Activated naive CD4-positive, alpha-beta T cell treated with anti-CD3 and anti-CD28 coated beads for 36 hours (primary cell): Measurements from ENCODE around the gene HOXC11. TPM values are rescaled to one million over a fixed set of nuclear protein-coding genes. Genes with fewer than 3 reads are reported as not detected.

Experiments
- CTCF ChIA-PET: fragments of 350-600 bp; sonication (Branson Sonifier 250); formaldehyde crosslinking; loops from one replicate; lab custom pipeline; 2021; ENCODE audit warnings: antibody characterized with exemption; lab: Charles Lee
- DNase-seq: peaks from one replicate; pipeline ENCODE4 v3.0.0-alpha.2; 2020
- H3K27ac Mint-ChIP-seq: one replicate; pipeline ENCODE4 v1.8.0; 2021; ENCODE audit warnings: mild to moderate bottlenecking, mixed read lengths
- H3K27me3 Mint-ChIP-seq: one replicate; pipeline ENCODE4 v1.8.0; 2021; ENCODE audit warnings: low read depth, mixed read lengths
- H3K36me3 Mint-ChIP-seq: one replicate; pipeline ENCODE4 v1.8.0; 2021; ENCODE audit warnings: low read depth, mixed read lengths
- H3K4me1 Mint-ChIP-seq: one replicate; pipeline ENCODE4 v1.8.0; 2021; ENCODE audit warnings: low read depth, mixed read lengths
- H3K4me3 Mint-ChIP-seq: one replicate; pipeline ENCODE4 v1.8.0; 2021; ENCODE audit warnings: mild to moderate bottlenecking, moderate library complexity, mixed read lengths
- H3K9me3 Mint-ChIP-seq: one replicate; pipeline ENCODE4 v1.8.0; 2021; ENCODE audit warnings: mixed read lengths
- intact Hi-C: fragments of 100-400 bp; cut with micrococcal nuclease; formaldehyde crosslinking; loops from one replicate; pipeline ENCODE4 v1.15.1; 2023
- total RNA-seq, 2 experiments: library from RNA; stranded (reverse); gene quantifications; one replicate each; pipeline ENCODE4 v1.2.3, GENCODE V29; 2021

The HOXC11 gene
- total RNA-seq, 2 experiments from 2014 or later: not detected

DNA sequence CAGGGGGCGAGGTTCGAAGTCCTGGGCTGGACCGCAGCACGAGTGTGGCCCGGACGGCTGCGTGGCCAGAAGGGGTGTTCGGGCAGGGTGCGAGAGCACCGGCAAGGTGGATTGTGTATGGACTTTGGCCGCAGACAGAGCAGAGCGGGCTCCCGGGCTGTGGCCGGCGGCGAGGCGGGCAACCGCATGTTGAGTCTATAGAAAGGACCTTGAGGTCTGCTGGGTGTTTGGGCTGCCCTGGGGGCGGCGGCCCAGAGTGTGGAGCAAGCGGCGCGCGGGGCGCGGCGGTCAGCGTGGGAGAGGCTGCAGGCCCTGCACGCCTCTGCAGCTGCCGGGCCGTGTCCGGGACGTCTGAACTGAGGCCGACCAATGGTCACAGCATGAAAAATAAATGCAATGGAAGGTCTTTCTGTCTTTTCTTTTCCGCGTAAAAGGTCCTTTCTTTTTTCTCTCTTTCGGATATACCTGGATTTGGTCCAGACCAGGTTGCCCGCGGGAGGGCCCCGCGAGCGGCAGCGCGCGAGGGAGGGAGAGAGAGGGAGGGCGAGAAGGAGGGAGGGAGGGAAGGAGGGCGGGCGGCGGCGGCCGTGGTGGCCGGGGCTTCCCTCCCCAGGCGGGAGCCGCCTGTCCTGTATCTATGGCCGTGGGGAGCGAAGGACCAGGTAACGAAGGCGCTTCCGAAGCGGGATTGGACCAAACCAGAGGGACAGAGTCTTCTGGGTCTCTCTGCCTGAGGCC is 21.5 kb downstream of the HOXC11 start:
- Mint-ChIP-seq H3K9me3 (no peaks in the 10 kb centered on the region), H3K36me3 (peaks cover 2% of the 10 kb centered on the region), H3K4me3 (peak overlapping the region; percentile 74), H3K27me3 (peaks cover 82% of the 10 kb centered on the region), H3K4me1 (peaks cover 47% of the 10 kb centered on the region), H3K27ac (no peak overlapping the region)
- no peak for DNase-seq
- intact Hi-C loops: loop anchor here (5.0 kb wide), 1 partner anchor 37 kb away; no protein-coding TSS in a partner anchor
- CTCF ChIA-PET: interaction anchor here (0.7 to 1.1 kb wide), 2 partner anchors 12 to 38 kb away, joined by 3 read pairs; partner anchors contain the start of gene HOXC5

- DNase-seq: peak; percentile 40
- CTCF ChIA-PET: no interaction called here
- Mint-ChIP-seq H3K4me1 (peaks cover 42% of the 10 kb centered on the region), H3K27me3 (peaks cover 79% of the 10 kb centered on the region), H3K27ac (no peak overlapping the region), H3K36me3 (peaks cover 2% of the 10 kb centered on the region), H3K4me3 (peak overlapping the region; percentile 74), H3K9me3 (no peaks in the 10 kb centered on the region)
- intact Hi-C loops: loop anchor here (5.0 kb wide), 1 partner anchor 38 kb away; no protein-coding TSS in a partner anchor
Observed at GRCh38 chr12:53995002-53995377, 22.1 kb downstream of the HOXC11 start.

- DNase-seq: peak; percentile 36
- H3K27ac Mint-ChIP-seq: no peak overlapping the region
- H3K4me3 Mint-ChIP-seq: peak overlapping the region; percentile 74
- peaks cover 2% of the 10 kb centered on the region for H3K36me3 Mint-ChIP-seq
- CTCF ChIA-PET: no interaction called here
- H3K27me3 Mint-ChIP-seq: peaks cover 79% of the 10 kb centered on the region
- intact Hi-C loops: loop anchor here (1.0 to 5.0 kb wide), 2 partner anchors 10 to 38 kb away; partner anchors contain the start of gene HOXC10
- H3K4me1 Mint-ChIP-seq: peaks cover 36% of the 10 kb centered on the region
- H3K9me3 Mint-ChIP-seq: no peaks in the 10 kb centered on the region
Observed at GRCh38 chr12:53995378-53996239, 22.7 kb downstream of the HOXC11 start.

DNA sequence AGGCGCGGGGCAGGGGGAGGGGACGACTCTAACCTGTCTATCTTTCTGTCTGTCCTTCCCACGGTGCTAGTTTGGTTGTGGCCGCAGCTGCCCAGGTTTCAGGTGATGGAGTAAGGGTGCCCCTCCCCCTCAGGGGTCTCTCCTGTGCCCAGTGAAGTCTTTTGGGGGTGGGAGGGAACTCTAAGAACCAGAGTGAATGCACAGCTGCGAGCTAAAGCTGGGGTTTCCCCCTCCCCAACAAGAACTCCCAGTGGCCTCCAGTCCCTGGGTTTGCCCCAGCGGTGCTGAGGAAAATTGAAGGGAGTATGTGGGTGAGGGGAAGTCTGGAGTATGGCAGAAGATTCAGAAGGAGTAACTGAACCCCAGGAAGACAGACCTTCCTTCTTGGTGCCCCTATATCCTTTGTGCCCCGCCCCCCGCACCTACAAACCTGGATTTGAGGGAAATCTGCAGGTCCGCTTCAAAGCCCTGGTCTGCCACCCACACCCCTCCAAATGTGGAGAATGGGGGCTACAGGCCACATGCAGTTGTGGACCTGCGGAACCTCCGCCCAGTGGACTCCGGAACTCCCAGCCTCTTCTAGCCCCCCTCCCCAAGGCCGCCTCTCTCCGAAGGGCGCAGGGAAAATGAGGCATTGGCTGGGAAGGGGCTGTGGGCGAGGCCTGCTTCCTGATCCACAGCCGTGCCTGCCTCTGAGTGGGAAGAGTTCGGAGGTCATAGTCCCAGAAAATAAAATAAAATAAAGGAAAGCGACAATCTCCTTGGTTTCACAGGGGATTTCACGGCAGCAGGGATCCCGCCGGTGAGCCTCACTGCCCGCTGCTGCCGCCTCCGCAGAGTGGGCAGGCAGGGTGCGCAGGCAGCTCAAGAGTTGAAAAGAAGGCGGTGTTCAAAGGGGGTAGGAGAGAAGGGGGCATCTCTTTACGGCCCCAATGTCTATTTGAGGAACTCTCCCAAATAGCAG is 23.6 kb downstream of the HOXC11 start:
- H3K4me1 Mint-ChIP-seq: peaks cover 36% of the 10 kb centered on the region
- H3K27ac Mint-ChIP-seq: no peak overlapping the region
- peak overlapping the region; percentile 74 for H3K4me3 Mint-ChIP-seq
- CTCF ChIA-PET: interaction anchor here (0.5 to 1.7 kb wide), 4 partner anchors 10 to 336 kb away, joined by 3 to 5 read pairs (median 3); partner anchors contain the start of gene HOXC8
- intact Hi-C loops: loop anchor here (1.0 to 5.0 kb wide), 2 partner anchors 11 to 39 kb away; partner anchors contain the start of gene HOXC10
- peaks cover 2% of the 10 kb centered on the region for H3K36me3 Mint-ChIP-seq
- peaks cover 81% of the 10 kb centered on the region for H3K27me3 Mint-ChIP-seq
- no peaks in the 10 kb centered on the region for H3K9me3 Mint-ChIP-seq
- DNase-seq: peak; percentile 29

GRCh38 chr12:53997204-53998109 is 24.5 kb downstream of the HOXC11 start:
- H3K27me3 Mint-ChIP-seq: peaks cover 81% of the 10 kb centered on the region
- intact Hi-C loops: loop anchor here (5.0 kb wide), 1 partner anchor 40 kb away; no protein-coding TSS in a partner anchor
- H3K9me3 Mint-ChIP-seq: no peaks in the 10 kb centered on the region
- CTCF ChIA-PET: interaction anchor here (0.5 to 1.7 kb wide), 9 partner anchors 9 to 433 kb away, joined by 3 to 5 read pairs (median 3); partner anchors contain the start of gene HOXC8
- H3K4me1 Mint-ChIP-seq: peaks cover 37% of the 10 kb centered on the region
- H3K36me3 Mint-ChIP-seq: peaks cover 2% of the 10 kb centered on the region
- H3K27ac Mint-ChIP-seq: no peak overlapping the region
- DNase-seq: no peak
- H3K4me3 Mint-ChIP-seq: no peak overlapping the region

- CTCF ChIA-PET: interaction anchor here (0.5 to 1.7 kb wide), 7 partner anchors 10 to 432 kb away, joined by 3 to 10 read pairs (median 4); partner anchors contain the start of gene HOXC8
- no peak overlapping the region for H3K27ac Mint-ChIP-seq
- no peaks in the 10 kb centered on the region for H3K9me3 Mint-ChIP-seq
- intact Hi-C loops: loop anchor here (5.0 kb wide), 1 partner anchor 41 kb away; no protein-coding TSS in a partner anchor
- H3K36me3 Mint-ChIP-seq: peaks cover 2% of the 10 kb centered on the region
- peaks cover 82% of the 10 kb centered on the region for H3K27me3 Mint-ChIP-seq
- no peak for DNase-seq
- peaks cover 39% of the 10 kb centered on the region for H3K4me1 Mint-ChIP-seq
- H3K4me3 Mint-ChIP-seq: no peak overlapping the region
Observed at GRCh38 chr12:53998110-53998899, 25.4 kb downstream of the HOXC11 start.

- CTCF ChIA-PET: interaction anchor here (1.3 to 1.4 kb wide), 3 partner anchors 203 to 211 kb away, joined by 3 to 10 read pairs (median 4); no protein-coding TSS in a partner anchor
- intact Hi-C loops: loop anchor here (5.0 kb wide), 1 partner anchor 42 kb away; no protein-coding TSS in a partner anchor
- no peak overlapping the region for H3K27ac Mint-ChIP-seq
- H3K4me3 Mint-ChIP-seq: no peak overlapping the region
- peaks cover 1% of the 10 kb centered on the region for H3K36me3 Mint-ChIP-seq
- H3K27me3 Mint-ChIP-seq: peaks cover 82% of the 10 kb centered on the region
- H3K9me3 Mint-ChIP-seq: no peaks in the 10 kb centered on the region
- no peak for DNase-seq
- H3K4me1 Mint-ChIP-seq: peaks cover 37% of the 10 kb centered on the region
Observed at GRCh38 chr12:53998900-53999236, 25.9 kb downstream of the HOXC11 start.

DNA sequence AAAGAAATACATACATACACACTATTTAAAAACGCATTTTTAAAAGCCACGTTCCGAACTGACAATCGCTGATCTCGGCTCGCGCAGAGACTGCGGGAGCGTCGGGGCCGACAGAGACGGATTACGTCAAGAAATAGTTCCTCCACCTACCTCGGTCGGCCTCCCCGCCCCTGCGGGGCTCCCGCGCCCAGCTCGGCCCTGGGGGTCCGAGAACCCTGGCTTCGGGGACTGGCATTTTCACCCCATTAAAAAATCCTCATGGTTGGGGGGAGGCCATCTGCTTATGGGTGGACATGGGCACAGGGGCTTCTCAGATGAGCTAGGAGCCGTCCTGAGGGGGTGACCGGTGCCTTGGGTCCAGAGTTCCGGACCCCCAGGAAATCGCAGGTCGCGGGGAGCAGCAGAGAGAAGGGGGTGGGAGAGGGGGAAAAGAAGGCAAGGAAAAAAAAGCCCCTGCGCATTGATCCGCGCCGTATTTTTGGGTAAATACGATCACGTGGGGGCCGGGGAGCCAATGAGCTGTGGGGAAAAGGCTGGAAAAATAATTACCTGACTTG is 26.7 kb downstream of the HOXC11 start:
- CTCF ChIA-PET: interaction anchor here (0.7 to 1.9 kb wide), 8 partner anchors 14 to 360 kb away, joined by 3 to 10 read pairs (median 3); partner anchors contain the start of gene HOXC10
- peak; percentile 41 for DNase-seq
- H3K27ac Mint-ChIP-seq: no peak overlapping the region
- peaks cover 81% of the 10 kb centered on the region for H3K27me3 Mint-ChIP-seq
- peak overlapping the region; percentile 39 for H3K4me3 Mint-ChIP-seq
- no peaks in the 10 kb centered on the region for H3K36me3 Mint-ChIP-seq
- peaks cover 33% of the 10 kb centered on the region for H3K4me1 Mint-ChIP-seq
- no peaks in the 10 kb centered on the region for H3K9me3 Mint-ChIP-seq
- intact Hi-C loops: loop anchor here (1.0 to 5.0 kb wide), 2 partner anchors 14 to 42 kb away; partner anchors contain the start of gene HOXC10

GRCh38 chr12:54000116-54001114 is 27.5 kb downstream of the HOXC11 start, which contains the start of gene HOXC9:
Gene HOXC9 (plus strand): TSS chr12:54000161. CDS start chr12:54000189, 28 bp downstream.
- Mint-ChIP-seq H3K27me3 (peaks cover 82% of the 10 kb centered on the region), H3K4me3 (peak within 1 kb of the TSS; percentile 39), H3K36me3 (no peaks in the 10 kb centered on the region), H3K9me3 (no peaks in the 10 kb centered on the region), H3K27ac (no peak within 1 kb of the TSS), H3K4me1 (peaks cover 28% of the 10 kb centered on the region)
- DNase-seq: no peak
- intact Hi-C loops: loop anchor here (1.0 kb wide), 1 partner anchor 15 kb away; the partner anchor contains the start of gene HOXC10
- CTCF ChIA-PET: interaction anchor here (0.6 to 1.9 kb wide), 10 partner anchors 15 to 359 kb away, joined by 3 to 6 read pairs (median 3); partner anchors contain the start of gene HOXC10
